Activated T-cell treated with anti-CD3 and anti-CD28 coated beads, Interleukin-2, amount 50 U/mL, for 1 hour (primary cell): ENCODE data around the gene MICU1.
"Not testable (repeated sequence)": the region's sequence is repeated elsewhere in the genome, so short reads cannot be mapped to it uniquely, and the experiment has no call there.

ENCODE experiments used
- DNase-seq: peaks from one replicate; pipeline ENCODE4 v3.0.0-alpha.2; 2020

The MICU1 gene

DNA sequence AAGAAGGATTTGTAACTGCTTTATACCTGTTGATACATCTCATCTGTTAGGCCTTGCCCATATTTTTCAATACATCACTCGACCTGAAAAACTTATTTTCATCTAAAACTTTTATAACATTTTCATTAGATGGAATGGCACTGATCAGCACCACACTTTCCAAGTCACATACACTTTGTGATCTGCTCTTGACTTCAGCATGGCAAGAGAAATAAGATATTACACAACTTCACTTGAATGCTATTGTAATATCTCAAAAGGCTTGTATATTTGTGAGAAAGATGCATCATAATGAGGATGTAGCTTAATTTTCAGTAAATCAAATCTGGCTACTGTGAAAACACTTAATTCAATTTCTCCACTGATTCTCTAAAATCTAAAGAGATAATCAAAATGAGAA lies 126.2 kb downstream of the MICU1 start:
- DNase-seq, result no peak

DNA sequence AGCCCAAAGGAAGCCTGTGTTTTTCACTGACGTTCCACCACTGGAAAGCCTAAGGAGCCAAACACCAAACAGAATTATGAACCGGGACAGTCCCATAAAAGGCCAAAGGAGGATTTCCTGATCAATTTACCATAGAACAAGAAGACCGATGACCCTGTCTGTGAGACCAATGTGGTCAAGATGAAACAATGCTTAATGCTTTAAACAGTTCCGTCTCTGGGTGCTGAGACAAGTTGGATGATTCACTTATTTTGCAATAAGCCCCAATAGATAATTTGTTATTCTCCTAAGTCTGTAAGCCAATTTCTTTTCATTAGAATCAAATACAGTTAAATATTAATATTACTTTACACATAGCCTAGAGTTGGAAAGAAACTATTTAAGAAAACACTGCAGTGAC lies 134.9 kb downstream of the MICU1 start:
- no peak for DNase-seq

- DNase-seq, result no peak
Measured at GRCh38 chr10:72487521-72487920, 138.4 kb downstream of the MICU1 start.

- DNase-seq, result no peak
Measured at GRCh38 chr10:72487116-72487515, 138.8 kb downstream of the MICU1 start.

DNA sequence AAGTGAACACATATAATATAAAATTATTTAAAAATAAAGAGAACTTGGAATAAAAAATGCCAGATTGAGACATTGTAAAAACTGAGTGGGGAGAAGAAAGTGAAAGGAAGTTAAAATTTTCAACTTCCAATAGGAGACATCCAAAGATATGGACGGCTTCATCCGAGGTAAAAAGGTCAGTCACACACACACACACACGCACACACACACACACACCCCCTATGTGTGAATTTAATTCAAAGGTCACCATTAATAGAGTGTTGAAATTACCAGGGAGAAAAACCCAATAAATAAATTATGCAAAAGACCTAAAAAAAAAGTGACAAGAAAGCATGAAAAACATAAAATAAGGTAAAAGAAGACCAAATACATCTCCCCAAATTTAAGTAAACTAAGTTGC lies 140.2 kb downstream of the MICU1 start:
- no peak for DNase-seq

- DNase-seq, result no peak
Measured at GRCh38 chr10:72484521-72484920, 141.4 kb downstream of the MICU1 start.

DNA sequence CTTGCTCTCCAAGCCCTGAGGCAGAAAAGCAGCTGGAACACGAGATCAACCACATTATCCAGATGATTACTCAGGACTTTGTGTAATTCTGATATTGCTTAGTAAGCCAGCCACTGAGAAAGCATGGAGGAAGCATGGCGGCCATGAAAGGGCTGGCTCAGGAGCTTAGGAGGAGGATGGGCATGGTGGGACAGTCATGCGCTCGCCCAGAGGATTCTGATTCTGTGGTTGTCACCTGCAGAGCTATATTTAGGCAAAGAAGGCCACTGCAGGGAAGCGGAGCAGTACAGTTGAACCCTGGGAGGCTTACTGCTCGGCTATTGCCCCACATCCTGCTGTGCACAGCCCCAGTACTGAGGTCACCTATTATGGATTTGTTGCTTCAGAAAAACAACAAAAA lies 142.4 kb downstream of the MICU1 start:
- no peak for DNase-seq

- no peak for DNase-seq
Measured at GRCh38 chr10:72480861-72481260, 145.0 kb downstream of the MICU1 start.

- no peak for DNase-seq
Measured at GRCh38 chr10:72477463-72477862, 148.4 kb downstream of the MICU1 start.

DNA sequence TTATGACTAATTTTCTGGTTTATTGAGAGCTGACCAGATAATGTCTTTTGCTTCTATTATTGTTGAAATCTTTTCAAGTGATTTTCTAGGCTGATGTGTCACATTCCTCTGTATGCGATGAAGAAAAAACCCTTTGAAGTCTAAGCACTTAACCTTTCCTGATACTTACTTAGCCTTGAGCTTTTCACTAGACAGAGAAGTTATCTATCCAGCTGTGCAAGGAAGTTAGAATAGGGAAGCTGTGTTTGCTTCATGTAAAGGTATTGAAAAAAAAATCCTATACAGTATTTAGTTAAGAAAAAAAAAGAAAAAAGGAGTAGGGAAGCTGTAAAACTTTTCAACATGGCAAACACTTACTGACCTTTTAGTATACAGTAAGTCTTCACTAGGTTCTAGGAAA lies 153.6 kb downstream of the MICU1 start:
- DNase-seq, result no peak

DNA sequence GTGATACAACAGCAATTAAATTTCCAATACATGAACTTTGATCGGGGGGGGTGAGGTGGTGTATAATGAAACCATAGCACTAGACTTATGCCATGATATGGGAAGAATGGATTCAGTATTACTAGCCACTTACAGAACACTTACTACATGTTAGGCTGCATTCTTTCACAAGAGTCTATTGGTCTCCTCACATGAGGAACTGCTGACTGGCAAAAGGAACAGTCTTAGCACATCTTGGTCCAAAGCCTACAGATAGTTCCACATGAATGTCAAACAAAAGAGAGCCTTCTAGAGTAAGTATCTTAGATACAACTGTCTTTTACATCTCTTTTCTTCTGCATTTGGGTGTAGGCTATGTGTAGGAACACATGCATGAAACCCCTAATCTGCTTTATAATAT lies 155.2 kb downstream of the MICU1 start:
- no peak for DNase-seq

GRCh38 chr10:72467064-72467463 lies 158.8 kb downstream of the MICU1 start:
- not testable (repeated sequence) for DNase-seq

DNA sequence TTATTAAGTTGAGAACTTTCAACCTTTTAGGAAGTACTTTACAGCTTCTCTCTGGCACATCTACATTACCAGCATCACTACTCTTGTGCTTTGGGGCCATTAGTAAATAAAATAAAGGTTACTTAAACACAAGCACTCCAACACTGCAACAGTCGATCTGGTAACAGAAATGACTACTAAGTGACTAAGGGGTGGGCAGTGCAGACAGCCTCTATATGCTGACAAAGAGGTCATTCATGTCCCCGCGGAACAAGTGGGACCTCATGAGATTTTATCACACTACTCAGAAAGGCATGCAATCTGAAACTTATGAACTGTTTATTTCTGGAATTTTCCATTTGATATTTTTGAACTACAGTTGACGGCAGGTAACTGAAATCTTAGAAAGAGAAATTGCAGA lies 159.9 kb downstream of the MICU1 start:
- no peak for DNase-seq

DNA sequence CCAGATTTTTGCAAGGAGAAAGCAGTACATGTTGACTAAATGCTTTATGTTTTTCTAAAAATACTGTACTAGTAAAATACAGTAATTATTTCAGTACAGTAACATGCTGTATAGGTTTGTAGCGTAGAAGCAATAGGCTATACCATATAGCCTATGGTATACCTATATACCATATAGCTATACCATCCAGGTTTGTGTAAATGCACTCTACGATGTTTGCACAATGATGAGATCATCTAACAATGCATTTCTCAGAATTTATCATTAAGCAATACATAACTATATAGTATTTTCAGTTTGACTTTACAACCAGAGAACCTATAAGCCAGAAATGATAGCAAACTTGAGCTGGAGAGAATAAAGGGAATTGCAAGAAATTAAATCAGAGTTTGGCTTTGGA lies 161.4 kb downstream of the MICU1 start:
- DNase-seq, result no peak

GRCh38 chr10:72462261-72462660 lies 163.6 kb downstream of the MICU1 start:
- DNase-seq, result no peak

GRCh38 chr10:72461085-72461484 lies 164.8 kb downstream of the MICU1 start:
- no peak for DNase-seq

DNA sequence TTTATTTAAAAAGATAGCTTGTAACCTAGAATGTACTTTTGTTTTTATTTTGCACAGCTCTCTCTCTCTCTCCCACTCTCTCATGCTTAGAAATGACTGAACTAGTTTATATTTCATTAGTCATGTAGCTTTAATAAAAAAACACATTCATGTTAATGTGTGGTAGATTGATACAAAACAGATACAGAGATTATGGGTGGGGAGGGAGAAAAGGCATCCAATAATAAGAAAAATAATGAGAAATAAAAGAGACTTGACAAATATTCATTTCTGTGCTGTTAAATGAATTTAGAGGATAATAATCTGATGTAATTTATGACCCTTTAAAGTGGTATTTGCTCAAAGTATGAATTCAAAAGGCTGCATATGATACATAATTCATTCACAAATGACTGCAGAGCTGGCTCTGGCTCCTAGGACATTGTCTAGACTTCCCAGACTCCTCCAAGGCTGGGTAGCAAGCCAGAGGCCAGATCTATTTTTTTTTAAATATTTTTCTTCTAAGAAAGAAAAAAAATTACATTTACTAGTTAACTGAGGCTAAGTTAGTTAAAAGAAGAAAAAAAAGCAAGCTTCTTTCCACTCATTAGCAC lies 165.5 kb downstream of the MICU1 start:
- no peak for DNase-seq

DNA sequence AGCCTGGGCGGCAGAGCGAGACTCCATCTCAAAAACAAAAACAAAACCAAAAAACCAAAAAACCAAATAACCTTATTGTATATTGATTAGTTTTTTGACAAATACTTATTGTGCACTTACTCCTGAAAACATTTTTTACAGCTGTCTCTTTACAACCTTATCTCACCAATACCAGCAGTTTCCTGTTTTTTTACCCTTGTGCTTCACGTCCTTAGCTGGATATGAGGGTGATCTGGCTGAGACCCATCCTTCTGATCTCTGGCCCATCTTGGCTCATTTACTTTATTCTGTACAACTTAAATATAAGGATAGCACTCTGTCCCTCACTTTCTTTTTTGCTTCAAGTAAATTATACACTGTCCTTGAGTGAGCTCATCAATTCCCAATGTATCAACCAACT lies 166.6 kb downstream of the MICU1 start:
- DNase-seq, result no peak

DNA sequence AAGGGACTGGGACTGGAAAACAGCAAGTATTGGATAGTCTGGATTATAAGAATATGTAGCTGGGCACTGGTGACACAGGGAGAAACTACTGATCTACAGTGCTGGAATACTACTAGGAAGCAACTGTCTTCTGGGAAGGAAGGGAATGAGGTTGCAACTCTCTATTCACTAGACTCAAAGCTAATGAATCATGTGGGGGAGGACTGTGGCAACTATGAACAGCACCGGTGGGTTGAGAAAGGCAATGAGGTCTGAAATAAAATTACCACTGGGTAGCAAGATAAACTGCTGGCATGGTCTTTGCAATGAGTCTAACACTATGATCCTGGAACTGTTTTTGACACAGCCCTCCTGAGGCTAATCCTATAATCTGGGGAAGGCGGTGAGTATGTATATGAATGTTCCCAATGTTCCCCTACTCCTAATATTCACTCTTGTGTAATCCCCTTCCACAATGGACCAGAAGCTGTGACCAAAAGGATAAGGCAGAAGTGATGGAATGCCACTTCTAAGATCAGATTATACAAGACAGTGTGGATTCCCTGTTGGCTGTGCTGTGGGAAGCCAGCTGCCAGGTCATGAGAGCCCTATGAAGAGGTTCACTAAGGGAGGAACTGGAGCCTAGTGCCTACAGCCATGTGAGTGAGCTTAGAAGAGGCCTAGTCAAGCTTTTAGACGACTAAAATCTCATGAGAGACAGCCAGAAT lies 169.8 kb downstream of the MICU1 start:
- DNase-seq, result no peak

DNA sequence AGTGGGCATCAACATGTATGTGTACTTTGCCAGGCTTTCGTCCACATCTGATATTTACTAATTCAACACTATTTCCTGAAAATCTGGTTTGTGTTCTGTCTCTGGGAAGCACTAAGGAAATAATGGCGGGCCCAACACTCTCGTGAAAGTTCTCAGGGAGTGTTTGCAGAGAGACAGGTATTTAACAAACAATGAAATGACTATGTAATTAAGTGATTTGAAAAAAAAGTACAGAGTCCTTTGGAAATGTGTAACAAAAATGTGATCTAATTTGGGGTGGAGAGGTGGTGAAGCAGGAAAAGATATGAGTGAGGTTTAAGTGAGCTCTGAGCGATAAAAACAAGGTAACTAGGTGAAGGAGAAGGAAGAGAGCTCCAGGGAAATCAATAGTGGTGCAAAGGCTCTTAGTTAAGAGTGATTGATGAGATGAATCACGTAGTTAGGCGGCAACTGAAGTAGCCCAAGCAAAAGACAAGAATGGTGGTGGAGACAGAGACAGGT lies 175.9 kb downstream of the MICU1 start:
- no peak for DNase-seq

GRCh38 chr10:72445851-72446250 lies 180.0 kb downstream of the MICU1 start:
- no peak for DNase-seq

- not testable (repeated sequence) for DNase-seq
Measured at GRCh38 chr10:72442969-72443368, 182.9 kb downstream of the MICU1 start.

- DNase-seq, result no peak
Measured at GRCh38 chr10:72435570-72435969, 190.3 kb downstream of the MICU1 start.

DNA sequence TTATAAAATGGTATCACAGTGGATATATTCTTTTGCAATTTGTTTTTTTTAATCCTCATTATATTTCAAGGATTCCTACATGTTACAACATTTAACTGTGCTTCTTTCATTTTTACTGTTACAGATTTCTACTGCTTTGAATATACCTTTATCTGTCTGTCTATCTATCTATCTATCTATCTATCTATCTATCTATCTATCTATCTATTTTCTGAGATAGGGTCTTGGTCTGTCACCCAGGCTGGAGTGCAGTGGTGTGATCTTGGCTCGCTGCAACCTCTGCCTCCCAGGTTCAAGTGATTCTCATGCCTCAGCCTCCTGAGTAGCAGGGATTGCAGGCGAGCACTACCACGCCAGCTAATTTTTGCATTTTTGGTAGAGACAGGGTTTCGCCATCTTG lies 194.9 kb downstream of the MICU1 start:
- DNase-seq, result not testable (repeated sequence)

GRCh38 chr10:72429931-72430330 lies 195.9 kb downstream of the MICU1 start:
- DNase-seq, result no peak
